DND-41 (cell line): ENCODE results near the gene UCP2.

ENCODE experiments used
- ATAC-seq: fragments of 200-7000 bp; cut with Tn5 transposase; 3 replicates; pipeline ENCODE4 v1.9.1; 2021; ENCODE audit warnings: low read depth; ENCODE audit not compliant: insufficient read depth
- DNase-seq: peaks from one replicate; pipeline ENCODE4 v3.0.0-alpha.2; 2020
- H2AFZ ChIP-seq: 2 replicates; pipeline ENCODE4 v1.6.0; 2012; ENCODE audit warnings: low read depth, low read length
- H3K27ac ChIP-seq: 2 replicates; pipeline ENCODE4 v1.5.1; 2012; ENCODE audit warnings: low read length, inconsistent platforms
- H3K27me3 ChIP-seq: fragments of 200-600 bp; sonication (generic); 2 replicates; pipeline ENCODE4 v1.6.0; 2012; ENCODE audit warnings: low read length, mild to moderate bottlenecking, inconsistent platforms; ENCODE audit not compliant: insufficient read depth, poor library complexity
- H3K36me3 ChIP-seq: 2 replicates; pipeline ENCODE4 v1.5.1; 2012; ENCODE audit warnings: low read length, inconsistent platforms; ENCODE audit not compliant: insufficient read depth
- H3K4me1 ChIP-seq: 2 replicates; pipeline ENCODE4 v1.5.1; 2012; ENCODE audit warnings: mild to moderate bottlenecking, low read length; ENCODE audit not compliant: insufficient read depth
- H3K4me2 ChIP-seq: 2 replicates; pipeline ENCODE4 v1.6.0; 2012; ENCODE audit warnings: mild to moderate bottlenecking, moderate library complexity, low read length, inconsistent platforms; ENCODE audit not compliant: insufficient read depth
- H3K4me3 ChIP-seq, 2 experiments: fragments of 200-600 bp in 1 of 2; shearing (Covaris generic) in 1 of 2; 2 replicates each; pipeline ENCODE4 v1.5.1; 2012 to 2016; ENCODE audit warnings: inconsistent platforms in 2 of 2, low read length in 2 of 2, mild to moderate bottlenecking in 2 of 2, low read depth in 1 of 2, moderate library complexity in 1 of 2
- H3K79me2 ChIP-seq: 2 replicates; pipeline ENCODE4 v1.6.0; 2012; ENCODE audit warnings: low read length, inconsistent platforms; ENCODE audit not compliant: insufficient read depth
- H3K9ac ChIP-seq: 2 replicates; pipeline ENCODE4 v1.6.0; 2012; ENCODE audit warnings: low read depth, mild to moderate bottlenecking, inconsistent platforms, low read length, moderate library complexity
- H3K9me3 ChIP-seq: 2 replicates; pipeline ENCODE4 v1.5.1; 2012; ENCODE audit warnings: low read length, moderate library complexity, mild to moderate bottlenecking, inconsistent platforms; ENCODE audit not compliant: insufficient read depth, severe bottlenecking
- H4K20me1 ChIP-seq: 2 replicates; pipeline ENCODE4 v1.6.0; 2012; ENCODE audit warnings: low read length; ENCODE audit not compliant: insufficient read depth
- CTCF ChIP-seq: IDR thresholded peaks from 2 replicates; pipeline ENCODE4 v1.5.1; 2012; ENCODE audit warnings: borderline replicate concordance, low read length, moderate library complexity, mild to moderate bottlenecking; ENCODE audit not compliant: poor library complexity, severe bottlenecking; ENCODE audit errors: extremely low read depth
- EZH2 ChIP-seq: IDR thresholded peaks from 3 replicates; pipeline ENCODE4 v1.6.1; 2012; ENCODE audit warnings: borderline replicate concordance, low read depth, mild to moderate bottlenecking, moderate library complexity, low read length, inconsistent platforms; ENCODE audit not compliant: severe bottlenecking

Gene UCP2

GRCh38 chr11:74010306-74011300 lies 28.0 kb upstream of the UCP2 start:
- peaks cover 28% of the 10 kb centered on the region for H3K36me3 ChIP-seq
- DNase-seq = no peak

GRCh38 chr11:74009675-74010305 lies 27.1 kb upstream of the UCP2 start:
- peaks cover 6% of the 10 kb centered on the region; the same call in 1 of the 2 replicates for H3K4me1 ChIP-seq
- H3K79me2 ChIP-seq = no peaks in the 10 kb centered on the region
- H3K9me3 ChIP-seq = no peaks in the 10 kb centered on the region
- H2AFZ ChIP-seq = no peak overlapping the region
- H3K36me3 ChIP-seq = peaks cover 28% of the 10 kb centered on the region
- no peaks in the 10 kb centered on the region for H3K27me3 ChIP-seq
- no peak for TF ChIP-seq CTCF
- TF ChIP-seq EZH2 = no peak
- no peaks in the 10 kb centered on the region for H4K20me1 ChIP-seq
- H3K9ac ChIP-seq = no peak overlapping the region
- ATAC-seq (no peak), DNase-seq (no peak)
- no peak overlapping the region for H3K4me3 ChIP-seq
- no peak overlapping the region for H3K4me2 ChIP-seq
- H3K27ac ChIP-seq = no peak overlapping the region

More at GRCh38 chr11:74010306-74011300, 28.0 kb upstream of the UCP2 start:
- Histone ChIP-seq H3K4me1 (peaks cover 6% of the 10 kb centered on the region; the same call in 1 of the 2 replicates), H2AFZ (no peak overlapping the region), H3K9me3 (no peaks in the 10 kb centered on the region), H3K9ac (no peak overlapping the region), H3K27me3 (no peaks in the 10 kb centered on the region), H3K4me2 (no peak overlapping the region), H3K4me3 (no peak overlapping the region), H3K79me2 (no peaks in the 10 kb centered on the region), H4K20me1 (no peaks in the 10 kb centered on the region), H3K27ac (no peak overlapping the region)
- ATAC-seq = no peak
- TF ChIP-seq EZH2 = no peak
- no peak for TF ChIP-seq CTCF

GRCh38 chr11:74009230-74009547 lies 26.5 kb upstream of the UCP2 start:
- Histone ChIP-seq H3K4me3 (no peak overlapping the region), H3K4me2 (no peak overlapping the region), H3K79me2 (no peaks in the 10 kb centered on the region), H3K4me1 (peaks cover 6% of the 10 kb centered on the region; the same call in 1 of the 2 replicates), H3K9me3 (no peaks in the 10 kb centered on the region), H3K27me3 (no peaks in the 10 kb centered on the region), H3K27ac (no peak overlapping the region), H4K20me1 (no peaks in the 10 kb centered on the region), H2AFZ (no peak overlapping the region), H3K36me3 (peaks cover 26% of the 10 kb centered on the region), H3K9ac (no peak overlapping the region)
- ATAC-seq = no peak
- DNase-seq = no peak
- TF ChIP-seq EZH2 = no peak
- TF ChIP-seq CTCF = no peak
